Uterus (tissue), 2 donors: ENCODE data around the gene MFAP1.

Experiments used
- CTCF ChIP-seq, 4 experiments: fragments of 200-600 bp in 2 of 4; fragments of 450-650 bp in 2 of 4; sonication (generic) in 2 of 4; IDR thresholded peaks; one replicate each; pipeline ENCODE4 v1.5.1; 2016 to 2019; ENCODE audit warnings: antibody characterized with exemption in 4 of 4, mild to moderate bottlenecking in 2 of 4, moderate library complexity in 1 of 4
- POLR2A ChIP-seq, 2 donors: fragments of 450-650 bp; IDR thresholded peaks; one replicate each; pipeline ENCODE4 v1.6.1; 2016; ENCODE audit warnings: antibody characterized with exemption in 2 of 2, mild to moderate bottlenecking in 1 of 2, moderate library complexity in 1 of 2

GRCh38 chr15:43828061-43828657 is 3.7 kb upstream of the MFAP1 start:
- TF ChIP-seq CTCF (IDR thresholded peaks at IDR 0.05) (no peak), POLR2A (IDR thresholded peaks at IDR 0.05) (no peak)
